Dedifferentiated amniotic fluid mesenchymal stem cell (primary cell): ENCODE measurements around the gene HNRNPL.
"Not testable (repeated sequence)": the region's sequence is repeated elsewhere in the genome, so short reads cannot be mapped to it uniquely, and the experiment has no call there.

ENCODE experiments used
- DNase-seq: peaks from one replicate; pipeline ENCODE4 v3.0.0-alpha.2; 2016; ENCODE audit errors: extremely low spot score

HNRNPL gene

GRCh38 chr19:38849860-38850435, at the start of gene HNRNPL:
TSS of gene HNRNPL (minus strand) at chr19:38849986. CDS start at chr19:38849966, 20 bp downstream.
- no peak for DNase-seq

GRCh38 chr19:38898788-38899446, 49.1 kb upstream of the HNRNPL start:
- no peak for DNase-seq

- no peak for DNase-seq
Observed at GRCh38 chr19:38894968-38895367, 45.2 kb upstream of the HNRNPL start.

- DNase-seq = no peak
Observed at GRCh38 chr19:38893341-38893771, 43.6 kb upstream of the HNRNPL start.

GRCh38 chr19:38892841-38893240, 43.1 kb upstream of the HNRNPL start:
- DNase-seq = no peak

GRCh38 chr19:38891771-38892170, 42.0 kb upstream of the HNRNPL start:
- DNase-seq = no peak

GRCh38 chr19:38890686-38891085, 40.9 kb upstream of the HNRNPL start:
- no peak for DNase-seq

GRCh38 chr19:38889803-38890202, 40.0 kb upstream of the HNRNPL start:
- DNase-seq = no peak

- no peak for DNase-seq
Observed at GRCh38 chr19:38888876-38889275, 39.1 kb upstream of the HNRNPL start.

- not testable (repeated sequence) for DNase-seq
Observed at GRCh38 chr19:38884691-38885090, 34.9 kb upstream of the HNRNPL start.

GRCh38 chr19:38883286-38883685, 33.5 kb upstream of the HNRNPL start:
- DNase-seq = no peak

- no peak for DNase-seq
Observed at GRCh38 chr19:38880882-38881609, 31.3 kb upstream of the HNRNPL start.

GRCh38 chr19:38880076-38880881, 30.5 kb upstream of the HNRNPL start:
- DNase-seq = no peak

GRCh38 chr19:38879400-38879751, 29.6 kb upstream of the HNRNPL start:
- DNase-seq = no peak

GRCh38 chr19:38878575-38879399, 29.0 kb upstream of the HNRNPL start:
- no peak for DNase-seq

GRCh38 chr19:38877781-38878574, 28.2 kb upstream of the HNRNPL start, which contains the start of gene RINL:
TSS of gene RINL (minus strand) at chr19:38878275. CDS start at chr19:38876742, 1,533 bp downstream.
- no peak for DNase-seq

- DNase-seq = no peak
Observed at GRCh38 chr19:38875656-38876395, 26.0 kb upstream of the HNRNPL start.

GRCh38 chr19:38873400-38873799, 23.6 kb upstream of the HNRNPL start:
- DNase-seq = not testable (repeated sequence)

GRCh38 chr19:38870612-38871011, 20.8 kb upstream of the HNRNPL start:
- no peak for DNase-seq
